Left lung (tissue), 10 donors: ENCODE results near the gene MIGA1. TPM values are rescaled to one million over a fixed set of nuclear protein-coding genes. Genes with fewer than 3 reads are reported as not detected.

ENCODE experiments used
- ATAC-seq: fragments of 200-7000 bp; cut with Tn5 transposase; one replicate; pipeline ENCODE4 v1.9.1; 2020; ENCODE audit warnings: moderate library complexity
- DNase-seq, 4 donors: peaks; one replicate each; pipeline ENCODE4 v3.0.0-alpha.2; 2013 to 2020
- H3K27ac ChIP-seq, 2 donors: fragments of 200-600 bp; sonication (generic) in 1 of 2; one replicate each; pipeline versions ENCODE4 v1.5.0 to v1.8.0; 2020 to 2021
- H3K27me3 ChIP-seq, 2 donors: fragments of 200-600 bp; sonication (generic) in 1 of 2; one replicate each; pipeline versions ENCODE4 v1.5.0 to v1.8.0; 2020 to 2021
- H3K36me3 ChIP-seq, 2 donors: fragments of 200-600 bp; sonication (generic) in 1 of 2; one replicate each; pipeline versions ENCODE4 v1.5.0 to v1.8.0; 2020 to 2021
- H3K4me1 ChIP-seq, 2 donors: fragments of 200-600 bp; one replicate each; pipeline ENCODE4 v1.8.0; 2021
- H3K4me3 ChIP-seq, 2 donors: fragments of 200-600 bp; sonication (generic) in 1 of 2; one replicate each; pipeline versions ENCODE4 v1.5.0 to v1.8.0; 2020 to 2021; ENCODE audit warnings: mild to moderate bottlenecking in 1 of 2
- H3K9me3 ChIP-seq, 2 donors: fragments of 200-600 bp; sonication (generic) in 1 of 2; one replicate each; pipeline versions ENCODE4 v1.5.0 to v1.8.0; 2020 to 2021
- intact Hi-C, 2 donors: fragments of 100-400 bp; cut with DNase I; formaldehyde crosslinking; loops; one replicate each; pipeline versions ENCODE4 v1.11.2 to v1.14.2; 2022
- polyA plus RNA-seq, 6 donors: library from polyadenylated mRNA; unstranded; fragments of 120-200 nt; gene quantifications; one replicate each; pipeline ENCODE4 v1.2.1, GENCODE V29; 2013; ENCODE audit not compliant: insufficient read length in 6 of 6
- total RNA-seq, 2 donors: library from RNA; stranded (reverse); fragmentation: NEBNext Ultra II Directional; extraction: Animal tissue kit (Norgen Biotek cat#: 25700); gene quantifications; one replicate each; pipeline ENCODE4 v1.2.1, GENCODE V29; 2021
- TF ChIP-seq, protein P1 (sequence below), 2 donors: fragments of 200-600 bp; sonication (generic) in 1 of 2; IDR thresholded peaks; one replicate each; pipeline versions ENCODE4 v1.5.0 to v1.8.0; 2021; ENCODE audit warnings: antibody characterized with exemption in 2 of 2
- donor health status: DM: no; HTN: yes; CAD: no.
- donor health status: DM: no; HTN: no; CAD: no.

The MIGA1 gene
- total and polyA plus RNA-seq, 8 donors = 15.5 to 20.5 (median 18.6) TPM

DNA sequence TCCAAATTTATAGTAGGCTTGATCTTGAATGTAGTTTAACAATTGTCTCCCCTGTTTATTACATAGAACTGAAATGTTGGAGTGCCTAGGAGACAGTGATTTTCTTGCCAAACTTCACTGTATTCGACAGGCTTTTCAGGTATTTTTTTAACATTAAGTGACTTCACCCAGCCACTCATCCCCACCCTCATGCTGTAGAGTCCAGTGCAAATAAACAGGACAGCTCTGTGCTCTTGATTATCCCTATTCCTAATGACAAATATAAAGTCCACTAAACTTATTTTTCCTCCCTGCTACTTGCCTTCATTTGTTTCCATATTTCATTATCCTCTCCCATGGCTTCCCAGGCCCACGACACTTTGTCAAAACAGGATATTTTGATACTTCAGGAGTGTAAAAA lies 79.8 kb downstream of the MIGA1 start:
- no peaks in the 10 kb centered on the region for H3K4me1 ChIP-seq
- no peak for DNase-seq
- H3K36me3 ChIP-seq = peaks cover 0 to 26% of the 10 kb centered on the region in 2 donors
- TF ChIP-seq, protein P1, sequence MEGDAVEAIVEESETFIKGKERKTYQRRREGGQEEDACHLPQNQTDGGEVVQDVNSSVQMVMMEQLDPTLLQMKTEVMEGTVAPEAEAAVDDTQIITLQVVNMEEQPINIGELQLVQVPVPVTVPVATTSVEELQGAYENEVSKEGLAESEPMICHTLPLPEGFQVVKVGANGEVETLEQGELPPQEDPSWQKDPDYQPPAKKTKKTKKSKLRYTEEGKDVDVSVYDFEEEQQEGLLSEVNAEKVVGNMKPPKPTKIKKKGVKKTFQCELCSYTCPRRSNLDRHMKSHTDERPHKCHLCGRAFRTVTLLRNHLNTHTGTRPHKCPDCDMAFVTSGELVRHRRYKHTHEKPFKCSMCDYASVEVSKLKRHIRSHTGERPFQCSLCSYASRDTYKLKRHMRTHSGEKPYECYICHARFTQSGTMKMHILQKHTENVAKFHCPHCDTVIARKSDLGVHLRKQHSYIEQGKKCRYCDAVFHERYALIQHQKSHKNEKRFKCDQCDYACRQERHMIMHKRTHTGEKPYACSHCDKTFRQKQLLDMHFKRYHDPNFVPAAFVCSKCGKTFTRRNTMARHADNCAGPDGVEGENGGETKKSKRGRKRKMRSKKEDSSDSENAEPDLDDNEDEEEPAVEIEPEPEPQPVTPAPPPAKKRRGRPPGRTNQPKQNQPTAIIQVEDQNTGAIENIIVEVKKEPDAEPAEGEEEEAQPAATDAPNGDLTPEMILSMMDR (IDR thresholded peaks at IDR 0.05) = no peak
- peaks cover 0 to 7% of the 10 kb centered on the region in 2 donors for H3K9me3 ChIP-seq
- intact Hi-C loops = no loop called here
- H3K4me3 ChIP-seq = no peak overlapping the region
- ATAC-seq = peak; percentile 23
- H3K27me3 ChIP-seq = no peaks in the 10 kb centered on the region
- H3K27ac ChIP-seq = no peak overlapping the region

DNA sequence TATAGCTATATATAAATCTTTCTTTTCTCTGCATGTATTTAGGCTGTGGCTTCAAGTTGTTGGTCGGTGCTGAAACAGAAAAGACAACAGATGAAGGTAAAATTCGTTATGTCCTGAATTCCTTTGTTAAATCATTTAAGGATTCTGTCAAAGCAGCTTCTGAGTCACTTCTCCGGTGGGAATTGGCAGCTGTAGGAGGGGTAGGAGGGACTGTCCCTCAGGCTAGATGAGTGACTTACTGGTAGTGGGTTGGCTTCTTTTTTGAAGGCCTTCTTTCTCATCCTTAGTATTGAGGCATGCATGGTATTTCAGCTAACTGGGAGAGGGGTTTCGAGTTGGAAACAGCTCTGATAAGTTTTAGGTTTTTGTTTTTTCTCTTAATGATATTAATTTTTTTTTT lies 86.8 kb downstream of the MIGA1 start:
- H3K36me3 ChIP-seq = peaks cover 0 to 60% of the 10 kb centered on the region in 2 donors
- DNase-seq (no peak), ATAC-seq (no peak)
- H3K27me3 ChIP-seq = no peaks in the 10 kb centered on the region
- intact Hi-C loops = no loop called here
- no peaks in the 10 kb centered on the region for H3K4me1 ChIP-seq
- TF ChIP-seq, protein P1 (IDR thresholded peaks at IDR 0.05) = no peak
- H3K27ac ChIP-seq = no peak overlapping the region
- no peaks in the 10 kb centered on the region for H3K9me3 ChIP-seq
- no peak overlapping the region for H3K4me3 ChIP-seq

DNA sequence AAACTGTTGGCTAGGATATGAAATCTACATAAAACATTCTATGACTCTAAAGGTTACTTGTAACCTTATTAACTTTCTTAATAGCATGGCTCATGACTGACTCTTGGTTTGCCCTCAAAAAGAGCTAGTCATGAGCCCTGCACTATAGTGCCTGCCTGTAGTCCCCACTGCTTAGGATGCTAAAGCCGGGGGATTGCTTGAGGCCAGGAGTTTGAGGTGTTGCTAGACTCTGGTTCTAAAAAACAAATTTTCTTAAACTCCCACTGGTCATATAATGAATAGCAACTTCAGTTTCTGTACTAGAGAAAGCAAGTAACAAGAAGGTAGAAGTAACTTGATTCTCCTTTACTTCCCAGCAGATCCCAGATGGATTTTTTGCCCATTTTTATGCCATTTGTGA lies 93.2 kb downstream of the MIGA1 start:
- H3K36me3 ChIP-seq = peaks cover 0 to 13% of the 10 kb centered on the region in 2 donors
- H3K27me3 ChIP-seq = no peaks in the 10 kb centered on the region
- H3K4me1 ChIP-seq = no peaks in the 10 kb centered on the region
- no peaks in the 10 kb centered on the region for H3K9me3 ChIP-seq
- intact Hi-C loops = no loop called here
- ATAC-seq = no peak
- DNase-seq = no peak
- no peak overlapping the region for H3K4me3 ChIP-seq
- TF ChIP-seq, protein P1 (IDR thresholded peaks at IDR 0.05) = no peak
- H3K27ac ChIP-seq = no peak overlapping the region

DNA sequence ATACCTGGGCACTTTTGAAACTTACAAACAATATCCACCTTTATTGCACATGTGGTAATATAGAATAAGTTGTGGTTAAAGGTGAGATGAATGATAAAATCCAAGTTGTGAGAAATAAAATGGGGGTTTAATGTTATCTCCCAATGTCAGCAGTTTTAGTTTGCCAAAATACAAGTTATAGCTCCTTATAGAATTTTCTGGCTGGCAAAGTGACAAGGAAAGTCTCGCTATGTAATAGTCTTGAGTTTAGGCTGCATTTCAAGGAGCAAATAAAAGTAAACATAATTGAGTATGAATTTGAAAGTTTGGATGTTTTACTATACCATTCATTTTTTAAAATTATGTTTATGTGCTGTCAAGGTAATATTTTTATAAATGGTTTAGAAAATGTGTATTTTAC lies 94.0 kb downstream of the MIGA1 start:
- ATAC-seq = no peak
- TF ChIP-seq, protein P1 (IDR thresholded peaks at IDR 0.05) = no peak
- intact Hi-C loops = no loop called here
- Histone ChIP-seq H3K27me3 (no peaks in the 10 kb centered on the region), H3K4me3 (no peak overlapping the region), H3K9me3 (no peaks in the 10 kb centered on the region), H3K4me1 (no peaks in the 10 kb centered on the region), H3K27ac (no peak overlapping the region), H3K36me3 (peaks cover 0 to 4% of the 10 kb centered on the region in 2 donors)
- no peak for DNase-seq

DNA sequence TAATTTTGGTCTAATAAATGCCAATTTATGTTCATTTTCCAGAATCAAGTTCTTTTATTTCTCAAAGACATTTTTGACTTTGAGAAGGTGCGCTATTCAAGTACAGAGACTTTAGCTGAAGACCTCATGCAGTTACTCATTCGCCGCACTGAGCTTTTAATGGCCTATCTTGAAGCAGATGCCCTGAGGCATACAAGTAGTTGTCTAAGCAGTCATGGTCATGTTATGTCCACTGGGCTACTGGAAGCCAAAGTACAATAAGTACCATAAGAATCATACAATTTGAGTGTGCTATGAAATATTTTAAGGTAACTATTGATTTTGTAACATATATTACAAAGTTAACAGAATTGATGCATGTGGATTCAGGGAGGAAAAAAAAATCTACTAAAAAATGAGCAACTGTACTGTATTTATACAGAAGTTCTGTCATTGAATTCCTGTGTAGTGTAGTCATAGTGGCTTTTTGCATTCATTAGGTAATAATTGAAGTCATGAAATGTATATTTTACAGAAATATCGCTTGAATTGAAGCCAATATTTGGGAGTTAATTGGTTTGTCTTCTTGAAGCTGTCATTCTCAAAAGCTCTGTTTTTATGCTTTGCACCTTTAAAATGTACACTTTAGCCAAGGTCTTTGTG lies 95.5 kb downstream of the MIGA1 start:
- Histone ChIP-seq H3K27ac (no peak overlapping the region), H3K27me3 (no peaks in the 10 kb centered on the region), H3K4me3 (no peak overlapping the region), H3K4me1 (no peaks in the 10 kb centered on the region), H3K36me3 (no peaks in the 10 kb centered on the region), H3K9me3 (no peaks in the 10 kb centered on the region)
- ATAC-seq (no peak), DNase-seq (no peak)
- TF ChIP-seq, protein P1 (IDR thresholded peaks at IDR 0.05) = no peak
- intact Hi-C loops = no loop called here
